ENCODE measurements around the gene ATP6V1E1. TPM values are rescaled to one million over a fixed set of nuclear protein-coding genes. Genes with fewer than 3 reads are reported as not detected.
"Not testable (repeated sequence)": the region's sequence is repeated elsewhere in the genome, so short reads cannot be mapped to it uniquely, and the experiment has no call there.

ATP6V1E1 gene
- polyA plus RNA-seq (ENCODE audit: insufficient read depth in 1 of 5, insufficient read length in 5 of 5, low replicate concordance in 1 of 5) = 100 to 1,000 TPM in 3 of 5 donors, 10 to 100 TPM in 2; 92.8 to 104 (median 100) TPM
- long read RNA-seq, donor 1, transcript ATP6V1E1-201 (9 exons, 1,402 nt) = major isoform, 36 of 53 reads
- long read RNA-seq, donor 1, transcript ATP6V1E1-205 (3 exons, 558 nt) = minor isoform, 7 of 53 reads
- long read RNA-seq, donor 1, transcript ATP6V1E1-206 (2 exons, 832 nt) = minor isoform, 6 of 53 reads
- long read RNA-seq, donor 1, partial matches to known transcripts = 0 of 53 reads
- long read RNA-seq, donor 1, other reads (novel, unspliced or antisense) = 0 of 53 reads
- long read RNA-seq, donor 2, transcript ATP6V1E1-201 (9 exons, 1,402 nt) = major isoform, 19 of 19 reads
- long read RNA-seq, donor 2, partial matches to known transcripts = 0 of 19 reads
- long read RNA-seq, donor 2, other reads (novel, unspliced or antisense) = 0 of 19 reads
- long read RNA-seq, donor 3, transcript ATP6V1E1-201 (9 exons, 1,402 nt) = major isoform, 28 of 34 reads
- long read RNA-seq, donor 3, partial matches to known transcripts = 0 of 34 reads
- long read RNA-seq, donor 3, other reads (novel, unspliced or antisense) = 0 of 34 reads
- long read RNA-seq, donor 4, transcript ATP6V1E1-201 (9 exons, 1,402 nt) = major isoform, 17 of 23 reads
- long read RNA-seq, donor 4, partial matches to known transcripts = 0 of 23 reads
- long read RNA-seq, donor 4, other reads (novel, unspliced or antisense) = 0 of 23 reads
- long read RNA-seq, donor 5, transcript ATP6V1E1-201 (9 exons, 1,402 nt) = major isoform, 21 of 43 reads
- long read RNA-seq, donor 5, transcript ATP6V1E1-207 (4 exons, 587 nt) = minor isoform, 5 of 43 reads
- long read RNA-seq, donor 5, transcript ATP6V1E1-205 (3 exons, 558 nt) = minor isoform, 7 of 43 reads
- long read RNA-seq, donor 5, partial matches to known transcripts = 6 of 43 reads
- long read RNA-seq, donor 5, other reads (novel, unspliced or antisense) = 0 of 43 reads
- long read RNA-seq, donor 6, transcript ATP6V1E1-201 (9 exons, 1,402 nt) = major isoform, 42 of 57 reads
- long read RNA-seq, donor 6, partial matches to known transcripts = 0 of 57 reads
- long read RNA-seq, donor 6, other reads (novel, unspliced or antisense) = 5 of 57 reads
- long read RNA-seq, donor 7, transcript ATP6V1E1-201 (9 exons, 1,402 nt) = major isoform, 23 of 27 reads
- long read RNA-seq, donor 7, partial matches to known transcripts = 0 of 27 reads
- long read RNA-seq, donor 7, other reads (novel, unspliced or antisense) = 0 of 27 reads
- long read RNA-seq, donor 8, transcript ATP6V1E1-201 (9 exons, 1,402 nt) = major isoform, 15 of 18 reads
- long read RNA-seq, donor 8, partial matches to known transcripts = 0 of 18 reads
- long read RNA-seq, donor 8, other reads (novel, unspliced or antisense) = 0 of 18 reads

DNA sequence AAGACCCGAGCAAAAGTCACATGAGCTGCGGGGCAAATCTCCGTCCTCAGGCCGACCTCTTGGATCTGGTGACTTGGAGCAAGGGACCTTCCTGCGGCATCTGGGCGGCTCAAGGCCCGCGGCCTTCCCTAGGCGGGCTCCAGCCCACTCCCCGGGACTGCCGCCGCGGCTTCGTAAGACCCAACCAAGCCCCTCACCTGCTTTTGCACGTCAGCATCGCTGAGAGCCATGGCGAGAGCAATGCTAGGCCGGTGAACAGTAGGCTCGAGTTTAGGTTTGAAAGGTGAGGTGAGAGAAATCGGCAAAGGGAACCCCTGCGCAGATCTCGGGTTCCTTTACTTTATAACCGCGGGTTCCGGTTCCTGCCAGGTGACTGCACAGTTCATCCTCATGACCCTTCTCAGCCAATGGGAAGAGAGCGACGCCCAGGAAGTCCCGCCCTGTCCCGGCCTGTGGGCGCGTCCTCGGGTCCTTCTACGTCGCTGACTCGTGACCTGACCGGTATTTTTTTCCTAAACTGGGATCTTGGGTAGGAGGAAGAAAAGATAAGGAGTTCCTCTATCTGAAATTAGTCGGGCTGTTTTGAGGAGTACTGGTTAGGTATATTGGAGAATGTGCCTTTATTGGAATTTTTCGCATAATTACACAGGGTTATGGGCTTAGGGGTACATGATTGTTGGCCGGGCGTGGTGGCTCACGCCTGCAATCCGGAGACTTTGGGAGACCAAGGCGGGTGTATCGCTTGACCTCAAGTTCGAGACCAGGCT, at the start of gene ATP6V1E1:
Gene ATP6V1E1, minus strand, starts transcription at position 344 of the 767 bp plus-strand sequence. Its CDS starts 114 bp downstream, at position 230.
- DNase-seq = peak; percentile 93 to 96

DNA sequence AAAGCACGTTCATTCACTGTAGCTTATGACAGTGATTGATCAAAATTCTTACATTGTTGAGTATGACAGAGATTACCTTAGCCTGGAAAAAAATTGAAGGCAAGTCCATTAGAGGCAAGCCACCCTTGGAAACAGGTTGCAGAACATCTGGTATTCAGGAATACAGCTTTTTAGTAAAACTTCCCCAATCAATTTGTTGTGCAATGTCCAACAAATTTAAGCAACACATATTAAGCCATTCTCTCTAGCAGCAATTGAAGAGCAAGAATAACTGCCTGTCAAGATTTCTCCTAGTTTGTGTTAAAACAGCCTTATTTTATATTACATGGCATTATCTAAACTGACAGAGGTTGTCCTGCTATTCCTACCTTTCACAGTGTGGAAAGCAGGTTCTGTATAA, 47.0 kb upstream of the ATP6V1E1 start:
- DNase-seq = no peak

DNA sequence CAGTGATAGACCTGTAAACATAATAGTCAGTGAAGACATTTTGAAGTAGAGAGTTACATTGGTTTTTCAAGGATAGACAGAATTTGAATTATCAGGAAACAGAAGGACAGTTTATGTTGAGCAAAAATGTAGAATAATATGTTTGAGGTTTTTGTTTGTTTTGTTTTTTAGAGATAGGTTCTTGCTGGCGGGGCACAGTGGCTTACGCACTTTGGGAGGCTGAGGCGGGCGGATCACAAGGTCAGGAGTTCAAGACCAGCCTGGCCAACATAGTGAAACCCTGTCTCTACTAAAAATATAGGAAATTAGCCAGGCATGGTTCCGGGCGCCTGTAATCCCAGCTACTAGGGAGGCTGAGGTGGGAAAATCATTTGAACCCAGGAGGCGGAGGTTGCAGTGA, 45.6 kb upstream of the ATP6V1E1 start:
- no peak for DNase-seq

DNA sequence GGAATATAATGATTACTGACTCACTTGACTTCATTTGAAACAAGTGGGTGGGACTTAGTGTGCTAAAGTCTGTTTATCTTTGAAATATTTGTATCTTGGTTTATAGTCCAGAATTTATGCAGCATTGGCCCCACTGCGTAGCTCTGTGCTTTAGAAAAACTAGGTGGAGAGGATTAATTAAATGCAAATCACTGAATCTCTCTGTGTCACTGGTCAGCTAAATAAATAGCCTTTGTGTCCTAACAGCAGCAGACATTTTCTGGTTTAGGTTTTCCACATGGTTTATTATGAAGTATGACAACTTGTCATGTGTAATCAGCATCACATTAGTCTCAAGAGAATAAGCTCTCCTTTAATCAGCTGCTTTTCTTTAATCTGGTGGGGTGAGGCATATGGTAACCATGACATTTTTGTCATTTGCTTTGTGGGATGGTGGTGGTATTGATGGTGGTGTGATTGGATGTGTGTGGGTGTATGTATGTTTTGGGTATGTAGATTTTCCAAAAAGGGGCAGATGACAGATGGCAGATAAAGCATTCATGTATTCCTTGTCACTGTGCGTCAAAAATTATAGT, 44.0 kb upstream of the ATP6V1E1 start:
- DNase-seq = no peak

DNA sequence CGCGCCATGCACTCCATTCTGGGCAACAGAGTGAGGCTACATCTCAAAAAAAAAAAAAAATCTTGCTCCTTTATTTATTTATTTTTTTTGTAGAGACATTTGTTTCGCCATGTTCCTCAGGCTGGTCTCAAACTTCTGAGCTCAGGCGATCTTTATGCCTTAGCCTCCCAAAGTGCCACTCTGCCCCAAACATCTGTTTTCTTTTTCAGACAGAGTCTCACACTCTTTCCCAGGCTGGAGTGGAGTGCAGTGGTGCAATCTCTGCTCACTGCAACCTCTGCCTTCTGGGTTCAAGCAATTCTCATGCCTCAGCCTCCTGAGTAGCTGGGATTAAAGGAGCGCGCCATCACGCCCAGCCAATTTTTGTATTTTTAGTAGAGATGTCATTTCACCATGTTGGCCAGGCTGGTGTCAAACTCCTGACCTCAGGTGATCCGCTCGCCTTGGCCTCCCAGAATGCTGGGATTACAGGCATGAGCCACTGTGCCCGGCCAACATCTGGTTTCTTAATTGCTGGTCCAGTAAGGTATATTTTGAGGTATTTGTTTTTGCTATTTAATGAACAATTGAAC, 43.1 kb upstream of the ATP6V1E1 start:
- DNase-seq = not testable (repeated sequence)

DNA sequence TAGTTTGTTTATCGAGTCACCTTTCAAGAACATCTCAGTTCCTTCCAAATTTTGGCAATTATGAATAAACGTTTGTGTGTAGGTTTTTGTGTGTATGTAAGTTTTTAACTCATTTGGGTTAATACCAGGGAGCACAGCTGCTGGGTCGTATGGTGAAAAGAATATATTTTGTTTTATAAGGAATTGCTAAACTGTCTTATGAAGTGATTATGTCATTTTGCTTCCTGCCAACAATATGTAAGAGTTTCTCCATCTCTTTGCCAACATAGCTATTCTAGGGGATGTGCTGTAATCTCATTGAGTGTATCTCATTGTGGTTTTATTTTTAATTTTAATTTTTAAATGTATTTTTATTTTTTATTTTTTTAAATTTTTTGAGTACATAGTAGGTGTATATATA, 37.3 kb upstream of the ATP6V1E1 start:
- peak; percentile 23 to 52 for DNase-seq

DNA sequence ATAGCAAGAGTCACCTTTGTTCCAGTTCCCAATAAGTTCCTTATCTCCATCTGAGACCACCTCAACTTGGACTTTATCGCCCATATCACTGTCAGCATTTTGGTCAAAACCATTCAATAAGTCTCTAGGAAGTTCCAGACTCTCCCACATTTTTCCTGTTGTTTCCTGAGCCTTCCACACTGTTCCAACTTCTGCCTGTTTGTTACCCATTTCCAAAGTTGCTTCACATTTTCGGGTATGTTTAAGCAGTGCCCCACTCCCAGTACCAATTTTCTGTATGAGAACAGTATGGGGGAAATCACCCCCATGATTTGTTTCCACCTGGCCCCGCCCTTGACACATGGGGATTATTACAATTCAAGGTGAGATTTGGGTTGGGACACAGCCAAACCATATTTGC, 36.7 kb upstream of the ATP6V1E1 start:
- no peak for DNase-seq

DNA sequence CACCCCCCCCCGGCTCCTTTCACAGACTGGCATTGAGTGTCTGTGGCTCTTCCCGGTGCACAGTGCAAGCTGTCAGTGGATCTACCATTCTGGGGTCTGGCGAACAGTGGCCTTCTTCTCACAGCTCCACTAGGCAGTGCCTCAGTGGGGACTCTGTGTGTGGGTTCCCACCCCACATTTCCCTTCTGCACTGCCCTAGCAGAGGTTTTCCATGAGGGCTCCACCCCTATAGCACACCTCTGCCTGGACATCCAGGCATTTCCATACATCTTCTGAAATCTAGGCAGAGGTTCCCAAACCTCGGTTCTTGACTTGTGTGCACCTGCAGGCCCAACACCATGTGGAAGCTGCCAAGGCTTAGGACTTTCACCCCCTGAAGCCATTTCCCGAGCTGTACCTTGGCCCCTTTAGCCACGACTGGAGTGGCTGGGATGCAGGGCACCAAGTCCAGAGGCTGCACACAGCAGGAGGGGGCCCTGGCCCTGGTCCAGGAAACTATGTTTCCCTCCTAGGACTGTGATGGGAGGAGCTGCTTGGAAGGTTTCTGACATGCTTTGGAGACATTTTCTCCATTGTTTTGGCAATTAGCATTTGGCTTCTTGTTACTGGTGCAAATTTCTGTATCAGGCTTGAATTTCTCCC, 36.0 kb upstream of the ATP6V1E1 start:
- no peak for DNase-seq

DNA sequence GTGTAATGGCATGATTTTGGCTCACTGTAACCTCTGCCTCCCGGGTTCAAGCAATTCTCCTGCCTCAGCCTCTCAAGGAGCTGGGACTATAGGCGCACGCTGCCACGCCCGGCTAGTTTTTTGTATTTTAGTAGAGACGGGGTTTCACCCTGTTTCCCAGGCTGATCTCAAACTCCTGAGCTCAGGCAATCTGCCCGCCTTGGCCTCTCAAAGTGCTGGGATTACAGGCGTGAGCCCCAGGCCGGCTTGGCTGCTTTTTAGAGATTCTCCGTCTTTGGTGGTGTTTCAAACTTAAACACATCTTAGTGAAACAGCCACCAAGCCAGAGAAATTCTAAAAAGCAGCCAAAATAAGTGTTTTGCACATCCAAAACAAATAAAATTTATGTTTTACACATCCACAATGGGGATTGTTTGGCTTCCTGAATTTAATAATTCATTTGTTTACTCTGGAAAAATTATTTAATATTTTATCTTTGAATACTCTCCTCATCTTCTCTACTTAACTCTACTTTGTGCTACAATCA, 28.4 kb upstream of the ATP6V1E1 start:
- no peak for DNase-seq

DNA sequence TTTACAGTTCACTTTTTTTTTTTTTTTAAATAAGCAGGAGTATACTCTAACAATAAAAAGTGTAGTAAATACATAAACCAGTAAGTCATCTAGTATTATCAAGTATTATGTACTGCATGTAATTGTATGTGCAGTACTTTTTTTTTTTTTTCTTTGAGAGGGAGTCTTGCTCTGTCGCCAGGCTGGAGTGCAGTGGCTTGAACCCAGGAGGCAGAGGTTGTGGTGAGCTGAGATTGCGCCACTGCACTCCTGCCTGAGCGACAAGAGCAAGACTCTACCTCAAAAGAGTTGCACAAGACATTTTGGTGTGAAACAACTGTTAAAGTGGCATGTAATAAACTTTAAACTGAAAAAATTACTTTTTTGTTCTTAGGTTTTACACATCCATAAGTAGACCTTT, 26.7 kb upstream of the ATP6V1E1 start:
- DNase-seq = no peak

DNA sequence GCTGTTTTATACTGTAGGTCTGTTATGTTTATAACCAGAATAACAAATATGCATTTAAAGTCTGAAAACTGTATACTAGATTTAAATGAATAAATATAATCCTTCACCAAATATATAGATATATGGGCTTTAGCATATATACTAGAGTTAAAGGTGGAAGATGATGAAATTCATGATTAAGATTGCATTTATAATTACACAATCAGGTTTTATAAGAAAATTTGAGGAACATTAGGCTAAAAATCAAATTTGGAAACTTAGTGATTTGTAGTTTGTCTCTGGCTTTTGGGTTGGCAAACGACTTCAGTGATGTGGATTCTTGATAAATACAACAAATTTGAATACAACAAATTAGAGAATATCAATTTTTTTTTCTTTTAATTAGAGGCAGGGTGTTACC, 20.0 kb upstream of the ATP6V1E1 start:
- DNase-seq = no peak

DNA sequence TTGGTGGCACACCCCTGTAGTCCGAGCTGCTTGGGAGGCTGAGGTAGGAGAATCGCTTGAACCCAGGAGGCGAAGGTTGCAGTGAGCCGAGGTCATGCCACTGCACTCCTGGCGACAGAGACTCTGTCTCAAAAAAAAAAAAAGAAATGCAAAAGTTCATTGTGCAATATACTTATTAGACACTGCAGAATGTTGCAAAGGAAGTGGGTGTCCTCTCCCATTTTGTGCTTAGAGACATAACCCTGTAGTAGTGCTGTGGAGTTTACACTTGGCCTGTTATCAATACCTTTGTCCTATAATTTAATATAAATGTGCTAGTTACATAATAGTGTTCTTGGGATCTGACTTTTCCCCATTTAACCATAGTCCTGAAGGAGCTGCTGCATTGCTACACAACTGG, 19.4 kb upstream of the ATP6V1E1 start:
- no peak for DNase-seq

DNA sequence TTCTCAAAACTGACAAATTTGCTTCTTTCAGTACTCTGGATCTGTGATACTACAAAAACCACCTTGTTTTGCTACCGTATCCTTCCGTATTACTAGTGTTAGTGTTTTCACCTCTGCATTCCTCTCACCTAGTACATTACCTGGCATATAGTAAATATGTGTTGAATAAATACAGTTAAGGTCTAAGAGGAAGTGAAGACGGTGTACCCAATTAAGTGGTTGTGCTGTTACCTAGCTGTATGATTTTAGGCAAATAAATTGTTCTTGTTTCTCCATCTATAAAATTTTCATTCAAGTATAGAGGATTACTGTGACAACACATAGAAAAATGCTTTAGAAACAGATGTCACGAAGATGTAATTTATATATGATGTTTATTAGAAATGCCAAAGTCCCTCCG, 18.9 kb upstream of the ATP6V1E1 start:
- no peak for DNase-seq

DNA sequence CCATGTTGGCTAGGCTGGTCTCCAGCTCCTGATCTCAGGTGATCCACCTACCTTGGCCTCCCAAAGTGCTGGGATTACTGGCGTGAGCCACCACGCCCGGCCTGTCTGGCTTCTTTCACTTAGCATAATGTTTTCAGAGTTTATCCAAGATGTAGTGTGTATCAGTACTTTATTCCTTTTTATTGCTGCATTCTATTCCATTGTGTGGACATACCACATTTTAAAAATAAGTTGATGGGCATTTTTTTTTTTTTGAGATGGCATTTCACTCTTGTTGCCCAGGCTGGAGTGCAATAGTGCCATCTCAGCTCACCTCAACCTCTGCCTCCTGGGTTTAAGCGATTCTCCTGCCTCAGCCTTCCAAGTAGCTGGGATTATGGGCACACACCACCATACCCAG, 13.8 kb upstream of the ATP6V1E1 start:
- DNase-seq = not testable (repeated sequence)

DNA sequence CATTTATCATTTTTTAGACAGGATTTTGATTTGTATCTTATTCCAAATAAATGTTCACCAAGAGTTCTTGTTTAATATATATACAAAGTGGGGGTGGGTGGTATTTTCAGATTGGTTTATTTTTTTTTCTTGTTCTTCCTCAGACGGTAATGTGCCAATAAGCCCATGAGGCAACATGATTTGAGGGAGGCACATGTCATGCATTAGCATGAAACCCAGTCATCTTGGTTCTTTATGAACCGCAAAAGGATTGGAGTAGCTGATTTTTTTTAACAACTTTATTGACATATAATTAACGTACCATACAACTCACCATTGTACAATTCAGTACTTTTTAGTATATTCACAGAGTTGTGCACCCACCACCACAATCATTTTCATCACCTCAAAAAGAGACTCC, 12.7 kb upstream of the ATP6V1E1 start:
- DNase-seq = no peak

DNA sequence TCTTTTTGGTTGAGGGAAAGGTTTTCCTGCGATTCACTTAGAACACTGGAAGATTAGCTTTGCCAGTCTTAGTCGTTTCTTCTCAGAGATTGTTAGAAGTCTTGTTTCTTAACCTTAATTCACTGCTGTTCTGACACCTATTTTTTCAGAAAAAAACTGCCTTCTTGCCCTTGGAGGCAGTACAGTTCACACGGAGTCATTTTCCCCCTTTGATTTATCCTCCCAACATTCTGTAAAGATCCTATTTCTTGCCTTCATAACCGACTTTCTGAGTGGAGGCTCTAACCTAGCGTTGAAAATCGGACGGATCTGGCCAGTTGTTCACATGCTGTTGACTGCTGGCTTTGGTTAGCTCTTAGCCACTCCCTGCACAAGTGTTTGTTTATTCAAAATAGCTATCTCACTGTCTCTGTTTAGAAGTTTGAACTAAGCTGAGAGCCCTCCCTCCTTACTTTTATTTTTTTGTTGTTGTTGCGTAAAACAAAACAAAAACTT, 10.7 kb upstream of the ATP6V1E1 start:
- DNase-seq = peak; percentile 58 to 63

DNA sequence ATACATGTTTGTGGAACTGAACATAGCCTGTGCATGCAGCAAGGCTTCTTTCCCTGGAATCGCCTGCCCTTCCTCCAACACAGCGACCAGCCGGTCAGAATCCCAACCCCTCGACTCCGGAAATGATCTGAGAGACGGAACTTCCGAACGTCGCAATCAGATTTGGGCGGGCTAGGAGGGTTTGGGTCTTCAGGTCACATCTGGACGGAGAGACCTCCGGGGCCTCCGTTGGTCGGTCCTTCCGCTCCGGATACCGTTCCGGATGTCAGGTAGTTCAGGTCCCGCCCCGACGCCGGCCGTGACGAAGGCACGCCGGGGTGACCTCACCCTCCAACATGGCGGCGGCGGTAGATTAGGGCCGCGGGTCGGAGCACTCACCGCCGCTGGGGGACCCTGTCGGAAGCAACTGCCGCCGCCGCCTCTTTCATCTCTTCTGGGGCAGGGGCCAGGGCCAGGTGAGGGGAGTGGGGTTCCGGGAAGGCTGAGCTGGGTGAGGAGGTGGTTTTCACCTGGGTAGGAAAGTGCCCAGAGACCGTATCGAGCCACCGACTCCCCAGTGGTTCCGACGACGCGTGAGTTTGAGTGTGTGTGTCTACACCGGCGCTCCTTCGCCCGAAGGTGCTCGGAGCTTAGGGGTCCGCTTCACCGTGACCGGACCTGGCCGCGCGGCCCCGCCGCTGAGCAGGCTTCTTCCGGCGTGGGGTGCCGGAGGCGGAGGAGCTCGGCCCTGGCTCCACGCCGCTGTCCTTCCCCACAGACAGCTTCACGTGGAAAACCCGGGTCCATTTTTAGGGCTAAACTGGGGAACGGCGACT, 10.1 kb upstream of the ATP6V1E1 start, which contains the start of gene BCL2L13:
Gene BCL2L13, plus strand, starts transcription at position 326 of the 815 bp plus-strand sequence. CDS start 16,955 bp downstream, outside the sequence.
- DNase-seq = peak; percentile 93 to 94

DNA sequence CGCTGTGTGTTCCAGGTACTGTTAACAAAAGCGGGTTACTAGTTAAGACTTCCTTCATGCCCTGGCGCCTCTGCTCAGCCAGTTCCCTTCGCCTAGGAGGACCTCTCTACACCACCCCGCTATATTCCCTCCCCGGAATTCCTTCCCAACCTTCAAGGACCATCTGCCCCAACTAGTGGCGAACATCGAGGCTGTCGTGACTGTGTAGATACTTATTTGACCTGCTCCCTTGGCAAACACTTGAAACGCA, 9.6 kb upstream of the ATP6V1E1 start:
- no peak for DNase-seq

Data from right lung (tissue), 10 donors.